ENCODE results near the gene ANXA8. TPM values are rescaled to one million over a fixed set of nuclear protein-coding genes. Genes with fewer than 3 reads are reported as not detected.

ANXA8 gene
- total RNA-seq, 1 experiment from 2014 or later: 0.72 TPM

DNA sequence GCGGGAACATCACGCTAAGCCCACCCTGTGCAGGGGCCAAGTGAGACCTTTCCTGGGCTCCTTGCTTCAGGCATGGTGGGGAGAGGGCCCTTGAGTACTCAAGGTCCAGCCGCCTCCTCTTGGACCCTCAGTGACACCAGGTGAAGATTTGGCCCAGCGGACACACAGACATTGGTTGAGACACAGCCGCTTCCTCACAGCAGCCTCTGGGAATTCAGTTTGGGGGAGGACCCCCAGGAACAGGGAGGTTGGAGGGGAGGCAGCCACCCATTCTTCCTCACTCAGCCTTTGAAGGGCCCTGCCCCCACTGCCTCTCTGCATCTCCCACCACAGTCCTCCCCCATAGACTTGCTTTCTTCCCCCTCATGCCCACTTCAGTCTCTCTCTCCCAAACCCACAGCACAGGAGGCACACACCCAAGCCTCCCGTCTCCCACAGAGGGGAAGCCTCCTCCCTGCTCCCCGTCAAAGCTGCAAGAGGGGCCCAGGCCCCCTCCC lies 31.9 kb downstream of the ANXA8 start:
- in situ Hi-C loops (cut with HindIII; ENCODE audit: low pct_unique_long_range_greater_than_20kb, low sequenced_read_pairs): no loop called here
- CTCF ChIA-PET: no interaction called here

DNA sequence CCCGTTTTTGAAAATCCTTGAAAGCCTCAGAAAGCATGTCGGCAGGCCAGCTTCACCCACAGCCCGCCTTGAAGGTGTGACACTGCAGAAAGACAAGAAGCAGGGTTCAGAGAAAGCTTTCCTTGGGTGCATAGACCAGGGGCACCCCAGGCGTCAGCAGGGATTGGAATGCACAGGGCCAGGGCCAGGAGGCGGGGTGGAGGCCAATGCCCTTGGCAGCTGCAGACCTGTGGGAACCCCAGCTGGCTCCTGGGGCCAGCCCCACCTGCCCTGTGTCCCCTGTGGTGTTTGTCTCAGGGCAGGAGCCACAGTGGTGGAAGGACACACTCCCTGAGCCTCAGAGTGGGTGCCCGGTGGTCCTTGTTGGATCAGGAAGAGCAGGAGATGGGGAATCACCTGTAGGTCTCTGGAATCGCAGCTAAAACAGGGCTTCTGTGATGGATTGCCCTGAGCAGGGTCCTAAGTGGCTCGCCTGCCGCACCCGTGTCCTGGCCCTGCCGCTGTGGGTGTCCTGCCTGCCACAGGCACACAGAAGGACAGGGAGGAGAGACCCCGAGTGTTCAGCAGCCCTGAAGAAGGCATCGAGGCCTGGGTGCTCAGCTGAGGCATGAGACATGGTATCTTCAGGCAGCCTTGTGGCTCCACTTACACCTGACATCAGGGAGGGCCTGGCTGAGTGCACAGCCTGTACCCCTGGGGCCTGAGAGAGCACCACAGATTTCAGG lies 32.5 kb downstream of the ANXA8 start:
- H3K4me1 ChIP-seq (ENCODE audit: control insufficient read depth, insufficient read depth, low read length): 0 out of 2 replicates have a peak, but pooled peaks cover 3% of the 10 kb centered on the region
- H3K4me3 ChIP-seq (ENCODE audit: low read depth in 2 of 2, low read length in 2 of 2): no peak overlapping the region
- intact Hi-C loops (cut with micrococcal nuclease; ENCODE audit: unreplicated experiment) (no loop called here), in situ Hi-C loops (cut with HindIII; ENCODE audit: low pct_unique_long_range_greater_than_20kb, low sequenced_read_pairs) (no loop called here)
- TF ChIP-seq TCF7L2 (IDR thresholded peaks at IDR 0.05; ENCODE audit: low read depth, low read length) (no peak), CTCF (IDR thresholded peaks at IDR 0.05) (no peak), POLR2AphosphoS5 (IDR thresholded peaks at IDR 0.05; ENCODE audit: low read depth, low read length) (no peak), SIN3A (IDR thresholded peaks at IDR 0.05; ENCODE audit: borderline replicate concordance, insufficient read depth, low read depth, low read length) (no peak)
- TF ChIP-seq, protein P1, sequence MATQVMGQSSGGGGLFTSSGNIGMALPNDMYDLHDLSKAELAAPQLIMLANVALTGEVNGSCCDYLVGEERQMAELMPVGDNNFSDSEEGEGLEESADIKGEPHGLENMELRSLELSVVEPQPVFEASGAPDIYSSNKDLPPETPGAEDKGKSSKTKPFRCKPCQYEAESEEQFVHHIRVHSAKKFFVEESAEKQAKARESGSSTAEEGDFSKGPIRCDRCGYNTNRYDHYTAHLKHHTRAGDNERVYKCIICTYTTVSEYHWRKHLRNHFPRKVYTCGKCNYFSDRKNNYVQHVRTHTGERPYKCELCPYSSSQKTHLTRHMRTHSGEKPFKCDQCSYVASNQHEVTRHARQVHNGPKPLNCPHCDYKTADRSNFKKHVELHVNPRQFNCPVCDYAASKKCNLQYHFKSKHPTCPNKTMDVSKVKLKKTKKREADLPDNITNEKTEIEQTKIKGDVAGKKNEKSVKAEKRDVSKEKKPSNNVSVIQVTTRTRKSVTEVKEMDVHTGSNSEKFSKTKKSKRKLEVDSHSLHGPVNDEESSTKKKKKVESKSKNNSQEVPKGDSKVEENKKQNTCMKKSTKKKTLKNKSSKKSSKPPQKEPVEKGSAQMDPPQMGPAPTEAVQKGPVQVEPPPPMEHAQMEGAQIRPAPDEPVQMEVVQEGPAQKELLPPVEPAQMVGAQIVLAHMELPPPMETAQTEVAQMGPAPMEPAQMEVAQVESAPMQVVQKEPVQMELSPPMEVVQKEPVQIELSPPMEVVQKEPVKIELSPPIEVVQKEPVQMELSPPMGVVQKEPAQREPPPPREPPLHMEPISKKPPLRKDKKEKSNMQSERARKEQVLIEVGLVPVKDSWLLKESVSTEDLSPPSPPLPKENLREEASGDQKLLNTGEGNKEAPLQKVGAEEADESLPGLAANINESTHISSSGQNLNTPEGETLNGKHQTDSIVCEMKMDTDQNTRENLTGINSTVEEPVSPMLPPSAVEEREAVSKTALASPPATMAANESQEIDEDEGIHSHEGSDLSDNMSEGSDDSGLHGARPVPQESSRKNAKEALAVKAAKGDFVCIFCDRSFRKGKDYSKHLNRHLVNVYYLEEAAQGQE (IDR thresholded peaks at IDR 0.05; ENCODE audit: insufficient read depth in 1 of 2, low read depth in 2 of 2, low read length in 1 of 2): no peak
- ChIA-PET POLR2A (no interaction called here), CTCF (no interaction called here)
- DNase-seq (ENCODE audit: low read depth, low spot score) (no peak), ATAC-seq (no peak)
- H3K27me3 ChIP-seq (ENCODE audit: control insufficient read depth, insufficient read depth, low read length): no peaks in the 10 kb centered on the region
- no peak overlapping the region for H3K27ac ChIP-seq (ENCODE audit: low read length)
- no peaks in the 10 kb centered on the region for H3K36me3 ChIP-seq (ENCODE audit: control insufficient read depth, insufficient read depth, low read length)
- no TSS peak for BruUV-seq (replicated peaks)
- H3K9me3 ChIP-seq (ENCODE audit: control insufficient read depth, insufficient read depth, low read depth, low read length): no peaks in the 10 kb centered on the region

More for the DNA sequence above, 31.9 kb downstream of the ANXA8 start:
- DNase-seq (ENCODE audit: low read depth, low spot score): no peak
- H3K9me3 ChIP-seq (ENCODE audit: control insufficient read depth, insufficient read depth, low read depth, low read length): no peaks in the 10 kb centered on the region
- H3K4me1 ChIP-seq (ENCODE audit: control insufficient read depth, insufficient read depth, low read length): 0 out of 2 replicates have a peak, but pooled peaks cover 3% of the 10 kb centered on the region
- no peaks in the 10 kb centered on the region for H3K36me3 ChIP-seq (ENCODE audit: control insufficient read depth, insufficient read depth, low read length)
- no peak overlapping the region for H3K4me3 ChIP-seq (ENCODE audit: low read depth in 2 of 2, low read length in 2 of 2)
- TF ChIP-seq CTCF (IDR thresholded peaks at IDR 0.05) (no peak), POLR2AphosphoS5 (IDR thresholded peaks at IDR 0.05; ENCODE audit: low read depth, low read length) (no peak), SIN3A (IDR thresholded peaks at IDR 0.05; ENCODE audit: borderline replicate concordance, insufficient read depth, low read depth, low read length) (no peak), TCF7L2 (IDR thresholded peaks at IDR 0.05; ENCODE audit: low read depth, low read length) (no peak)
- TF ChIP-seq, protein P1 (IDR thresholded peaks at IDR 0.05; ENCODE audit: insufficient read depth in 1 of 2, low read depth in 2 of 2, low read length in 1 of 2): no peak
- no peaks in the 10 kb centered on the region for H3K27me3 ChIP-seq (ENCODE audit: control insufficient read depth, insufficient read depth, low read length)
- no TSS peak for BruUV-seq (replicated peaks)
- POLR2A ChIA-PET: no interaction called here
- intact Hi-C loops (cut with micrococcal nuclease; ENCODE audit: unreplicated experiment): no loop called here
- no peak for ATAC-seq
- H3K27ac ChIP-seq (ENCODE audit: low read length): no peak overlapping the region

All from Panc1 (cell line).